Smooth muscle cell of the brain vasculature (primary cell): ENCODE data around the gene INPP4B.

ENCODE experiments used
- DNase-seq: peaks from one replicate; pipeline ENCODE4 v3.0.0-alpha.2; 2012; ENCODE audit warnings: low read depth, low spot score

Gene INPP4B

DNA sequence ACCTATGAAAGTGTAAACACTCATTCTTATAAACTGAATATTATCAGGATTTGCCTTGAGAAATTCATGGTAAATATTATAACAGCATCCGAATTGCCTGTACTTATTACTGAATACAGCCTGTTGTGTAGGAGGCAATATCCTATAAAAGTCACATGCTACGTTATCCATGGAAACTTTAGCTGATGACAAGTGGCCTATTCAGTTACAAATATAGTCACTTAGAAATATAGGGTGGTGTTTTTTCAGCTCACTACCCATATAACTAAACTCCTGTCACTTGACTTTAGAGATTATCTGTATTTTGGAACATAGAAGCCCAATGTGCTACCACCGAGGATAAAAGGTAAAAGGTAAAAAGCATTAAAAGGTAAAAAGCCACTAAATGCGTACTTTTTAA lies 493.4 kb downstream of the INPP4B start:
- no peak for DNase-seq

GRCh38 chr4:142351958-142352357 lies 494.1 kb downstream of the INPP4B start:
- no peak for DNase-seq

DNA sequence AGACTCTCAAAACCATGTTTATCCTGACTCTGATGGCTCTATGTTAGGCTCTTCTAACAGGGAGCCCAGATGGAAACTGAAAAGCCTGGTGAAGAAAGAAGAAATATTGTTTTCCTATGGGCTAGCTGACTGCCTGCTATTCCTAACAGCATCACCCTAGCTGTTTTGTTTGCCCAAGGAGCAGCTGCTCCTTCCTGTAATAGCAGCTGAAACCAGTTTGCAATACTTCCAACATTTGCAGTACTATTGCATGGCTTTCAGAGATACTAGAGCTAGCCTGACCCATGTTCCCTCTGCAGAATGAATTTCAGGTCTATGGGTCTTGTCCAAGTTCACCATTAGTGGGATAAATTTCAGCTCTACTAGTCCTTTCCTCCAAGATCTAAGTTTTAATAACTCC lies 495.2 kb downstream of the INPP4B start:
- DNase-seq = no peak

GRCh38 chr4:142348613-142349021 lies 497.5 kb downstream of the INPP4B start:
- DNase-seq = no peak

- no peak for DNase-seq
These were observed 498.9 kb downstream of the INPP4B start for GRCh38 chr4:142347241-142347640.

GRCh38 chr4:142345924-142346323 lies 500.2 kb downstream of the INPP4B start:
- DNase-seq = no peak

DNA sequence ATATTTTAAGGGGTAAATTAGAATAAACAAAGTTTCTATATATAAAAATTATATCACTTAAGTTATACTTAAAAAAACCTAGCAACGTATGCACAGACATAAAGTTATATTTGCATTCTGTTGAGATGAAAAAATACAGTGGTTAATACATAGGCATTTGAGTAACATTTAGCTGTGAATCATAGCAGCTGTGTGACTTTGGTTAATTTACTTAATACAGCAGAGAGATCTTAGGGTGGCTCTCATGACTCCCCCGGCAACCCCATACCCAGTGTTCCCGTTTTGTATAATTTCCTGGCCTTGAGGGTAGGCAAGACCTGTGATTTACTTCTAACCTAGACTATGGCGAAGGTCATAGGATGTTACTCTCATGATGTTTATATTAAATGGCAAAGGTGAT lies 504.8 kb downstream of the INPP4B start:
- no peak for DNase-seq

DNA sequence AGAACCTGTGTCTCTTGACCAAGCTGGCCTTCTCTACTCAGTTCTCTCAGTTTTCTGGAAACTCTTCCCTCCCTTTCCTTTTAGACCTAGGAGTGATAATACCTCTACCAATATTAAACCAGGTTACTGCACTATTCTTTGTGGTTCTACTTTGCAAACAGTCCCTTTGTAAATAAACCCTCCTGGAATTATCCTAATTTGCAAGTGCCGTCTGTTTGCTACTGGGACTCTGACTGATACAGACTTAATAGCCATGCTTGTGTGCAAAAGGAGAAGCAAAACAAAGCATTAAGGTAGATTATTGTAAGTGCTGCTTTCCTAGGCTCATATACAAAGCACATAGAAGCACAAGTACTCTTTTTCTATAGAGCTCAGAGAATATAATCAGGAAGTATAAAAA lies 507.0 kb downstream of the INPP4B start:
- no peak for DNase-seq

DNA sequence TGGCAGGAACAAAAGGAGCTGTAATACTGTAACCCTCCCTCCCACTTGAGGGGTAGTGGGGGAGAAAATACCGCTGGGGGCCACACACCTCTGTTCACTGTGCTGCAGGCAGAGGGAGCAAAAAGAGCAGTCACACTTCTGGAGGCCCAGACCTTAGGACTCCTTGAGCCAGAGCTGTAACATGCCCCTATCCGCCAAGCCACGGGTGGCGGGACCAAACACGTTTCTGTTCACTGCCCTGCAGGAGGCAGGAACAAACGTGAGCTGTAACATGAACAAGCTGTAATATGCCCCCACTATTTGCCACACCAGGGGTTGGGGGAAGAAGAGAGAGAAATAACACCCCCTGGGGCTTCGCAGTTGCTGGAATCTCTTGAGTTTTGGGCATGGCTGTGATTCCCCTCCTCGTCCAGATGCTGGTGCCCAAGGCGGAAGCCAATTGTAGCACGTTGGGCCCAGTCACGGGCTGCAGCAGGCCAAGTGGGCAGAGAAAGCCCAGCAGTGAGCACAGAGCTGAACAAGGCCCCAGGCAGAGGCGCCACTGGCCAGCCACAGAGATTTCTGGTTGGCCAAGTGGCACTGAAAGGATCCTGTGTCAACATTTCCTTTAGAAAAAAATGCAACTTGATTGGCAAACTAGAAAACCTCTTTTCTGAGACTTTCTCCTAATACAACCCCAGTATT lies 509.7 kb downstream of the INPP4B start:
- no peak for DNase-seq

GRCh38 chr4:142334931-142335330 lies 511.2 kb downstream of the INPP4B start:
- no peak for DNase-seq

- DNase-seq = no peak
These were observed 514.5 kb downstream of the INPP4B start for GRCh38 chr4:142331646-142332045.

DNA sequence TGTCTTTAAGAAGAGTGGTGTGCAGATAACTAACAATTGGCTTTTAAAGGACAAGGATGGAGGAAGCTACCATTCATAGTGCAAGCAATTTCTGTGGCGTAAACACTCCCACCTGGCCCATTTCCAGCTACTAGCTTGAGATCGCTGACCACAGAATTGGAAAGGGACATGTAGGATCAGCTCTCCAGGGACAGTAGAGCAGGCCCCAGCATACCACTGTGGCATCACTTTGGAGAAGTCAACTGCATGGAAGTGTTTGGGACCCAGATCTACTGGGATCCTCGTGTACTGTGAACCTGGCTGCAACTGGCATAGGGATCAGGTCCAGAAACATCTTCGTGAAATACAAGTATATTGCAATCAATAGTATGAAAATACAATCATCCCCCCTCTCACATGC lies 515.0 kb downstream of the INPP4B start:
- no peak for DNase-seq

- no peak for DNase-seq
These were observed 515.8 kb downstream of the INPP4B start for GRCh38 chr4:142330311-142330710.

DNA sequence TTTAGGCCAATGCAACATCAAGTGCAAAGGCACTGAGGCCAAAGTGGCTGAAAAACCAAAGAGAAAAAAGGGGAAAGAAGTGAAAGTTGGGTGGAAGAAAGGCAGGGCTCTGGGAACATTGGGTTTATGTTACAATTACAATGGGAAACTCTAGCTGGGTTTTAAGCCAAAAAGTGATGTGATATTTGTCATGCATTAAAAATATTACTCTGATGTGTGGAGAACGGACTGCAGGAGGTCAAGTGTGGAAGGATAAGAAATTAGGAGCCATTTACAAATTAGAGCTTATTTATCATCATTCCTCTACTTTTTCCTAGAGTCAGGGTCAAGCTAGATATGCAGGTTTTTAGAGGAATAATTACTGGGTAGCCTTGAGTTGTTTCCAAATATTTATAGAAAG lies 516.8 kb downstream of the INPP4B start:
- no peak for DNase-seq

DNA sequence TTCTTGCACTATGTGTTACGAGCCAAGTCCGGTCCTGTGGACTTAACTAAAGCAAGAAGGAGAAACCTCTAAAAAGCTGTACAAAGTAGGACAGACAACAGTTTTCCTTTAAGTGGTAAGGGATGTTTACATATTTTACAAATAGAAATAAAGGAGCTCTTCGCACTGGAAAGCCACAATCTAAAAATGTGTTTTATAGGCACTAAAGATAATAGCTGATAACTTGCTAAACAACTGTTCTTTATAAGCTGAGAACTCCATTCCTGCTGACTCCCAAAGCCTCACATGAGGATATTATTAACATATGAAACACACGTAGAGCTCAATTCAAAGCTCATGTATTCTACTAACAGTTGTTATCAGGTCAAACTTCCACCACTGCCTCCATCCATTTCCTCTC lies 519.9 kb downstream of the INPP4B start:
- no peak for DNase-seq

- no peak for DNase-seq
These were observed 521.5 kb downstream of the INPP4B start for GRCh38 chr4:142324572-142324971.

DNA sequence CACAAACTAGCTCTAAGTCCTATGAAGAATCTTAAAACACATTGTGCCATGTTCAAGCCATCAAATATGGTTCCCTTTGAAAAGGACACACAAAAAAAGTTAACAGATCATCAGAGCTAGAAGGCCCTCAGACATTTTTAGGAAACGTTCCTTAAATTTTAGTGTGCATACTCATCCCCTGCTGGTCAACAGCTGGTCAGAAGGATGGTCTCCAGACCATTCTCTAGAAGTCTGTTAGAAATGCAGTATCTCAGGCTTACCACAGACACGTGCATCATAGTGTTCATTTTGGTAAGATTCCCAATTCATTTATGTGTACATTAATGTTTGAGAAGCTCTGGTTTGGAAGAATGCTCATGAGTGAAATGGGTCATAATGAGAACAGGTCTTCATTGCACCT lies 523.1 kb downstream of the INPP4B start:
- no peak for DNase-seq

- DNase-seq = no peak
These were observed 527.8 kb downstream of the INPP4B start for GRCh38 chr4:142318280-142318679.

- DNase-seq = no peak
These were observed 529.2 kb downstream of the INPP4B start for GRCh38 chr4:142316913-142317312.

DNA sequence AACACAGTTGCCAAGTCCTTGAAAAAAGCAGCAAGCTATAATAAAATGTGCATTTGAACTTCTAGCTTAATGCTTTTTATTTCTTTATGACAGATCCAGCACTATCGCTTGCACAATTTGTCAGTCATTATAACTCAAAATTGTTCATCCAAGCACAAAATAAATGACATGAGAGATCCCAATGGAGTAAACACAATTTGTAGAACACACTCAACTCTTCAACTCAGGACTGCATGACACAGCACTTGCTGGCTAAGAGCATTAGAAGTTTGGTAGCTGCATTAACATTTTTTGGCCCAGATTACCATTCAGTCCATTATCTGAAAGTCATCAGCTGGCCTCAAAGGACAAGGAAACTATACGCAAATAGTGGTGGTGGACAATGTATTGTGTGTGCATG lies 530.1 kb downstream of the INPP4B start:
- DNase-seq = no peak

GRCh38 chr4:142314686-142315085 lies 531.4 kb downstream of the INPP4B start:
- DNase-seq = no peak

- no peak for DNase-seq
These were observed 531.9 kb downstream of the INPP4B start for GRCh38 chr4:142314247-142314646.

DNA sequence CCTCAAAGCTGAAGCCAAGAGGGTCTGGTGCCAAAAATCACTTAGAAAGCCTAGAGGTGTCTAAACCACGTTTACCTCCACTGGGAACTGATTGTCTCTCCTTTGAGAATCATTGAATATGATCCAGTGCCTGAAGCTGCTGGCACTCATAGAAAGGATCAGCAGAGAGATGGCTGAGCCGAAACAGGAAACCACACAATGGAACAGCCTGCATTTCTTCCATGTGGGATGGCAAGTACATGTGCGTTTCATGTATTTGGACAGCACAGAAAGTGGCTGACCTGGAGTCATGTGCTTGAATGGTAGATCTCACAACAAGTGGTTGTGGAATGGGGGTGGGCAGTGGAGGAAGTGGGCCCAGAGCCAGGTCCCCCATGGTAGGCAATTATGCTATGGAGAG lies 533.7 kb downstream of the INPP4B start:
- no peak for DNase-seq

DNA sequence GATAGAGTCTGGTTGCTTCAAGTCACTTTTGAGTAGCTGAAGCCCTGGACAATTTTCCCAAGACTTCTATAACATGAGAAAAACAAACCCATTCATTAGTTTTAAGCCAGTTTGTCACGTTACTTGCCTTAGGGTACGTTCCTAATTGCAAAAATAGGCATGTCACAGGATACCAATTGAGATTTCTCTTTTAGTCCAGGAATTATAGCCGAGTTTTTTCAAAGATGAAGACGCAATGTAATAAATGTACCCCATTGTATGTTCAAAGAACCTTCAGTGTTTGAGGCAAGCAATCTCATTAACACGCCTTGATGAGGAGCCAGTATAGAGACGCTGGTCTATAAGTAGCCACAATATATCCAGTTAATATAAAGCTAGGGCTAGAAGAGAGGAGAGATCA lies 534.2 kb downstream of the INPP4B start:
- DNase-seq = no peak
